CD14-positive monocyte (primary cell): ENCODE results near the gene TTC33. TPM values are rescaled to one million over a fixed set of nuclear protein-coding genes. Genes with fewer than 3 reads are reported as not detected.
A peak's percentile ranks its signal among the peaks of the same experiment; 100 is the strongest.

Experiments used
- DNase-seq, 3 donors: peaks; one replicate each; pipeline ENCODE4 v3.0.0-alpha.2; 2011 to 2022
- H2AFZ ChIP-seq: 2 replicates; pipeline ENCODE4 v1.6.0; 2012; ENCODE audit warnings: mild to moderate bottlenecking, low read depth, low read length, inconsistent platforms; ENCODE audit not compliant: insufficient read depth, poor library complexity, severe bottlenecking
- H3K27ac ChIP-seq, 2 donors: 1 replicate in 1 of 2; 2 replicates in 1 of 2; pipeline ENCODE4 v1.5.1; 2012 to 2013; ENCODE audit warnings: low read length in 2 of 2, control low read depth in 1 of 2, inconsistent platforms in 1 of 2, low read depth in 1 of 2, mild to moderate bottlenecking in 1 of 2
- H3K27me3 ChIP-seq, 2 donors: one replicate each; pipeline versions ENCODE4 v1.6.0 to v1.6.1; 2011 to 2013; ENCODE audit warnings: low read length in 2 of 2; ENCODE audit not compliant: control insufficient read depth in 2 of 2, insufficient read depth in 2 of 2
- H3K36me3 ChIP-seq, 2 donors: replicated peaks in 1 of 2; 1 replicate in 1 of 2; 2 replicates in 1 of 2; pipeline versions ENCODE4 v1.5.1 to v1.6.1; 2012 to 2013; ENCODE audit warnings: low read length in 2 of 2, control low read depth in 1 of 2, inconsistent platforms in 1 of 2, mild to moderate bottlenecking in 1 of 2; ENCODE audit not compliant: insufficient read depth in 2 of 2, control insufficient read depth in 1 of 2
- H3K4me1 ChIP-seq, 2 donors: 1 replicate in 1 of 2; 2 replicates in 1 of 2; pipeline versions ENCODE4 v1.5.1 to v1.6.1; 2012 to 2013; ENCODE audit warnings: low read length in 2 of 2, control low read depth in 1 of 2, inconsistent platforms in 1 of 2, mild to moderate bottlenecking in 1 of 2, moderate library complexity in 1 of 2; ENCODE audit not compliant: insufficient read depth in 2 of 2, control insufficient read depth in 1 of 2
- H3K4me2 ChIP-seq: replicated peaks from 2 replicates; pipeline ENCODE3; 2012; ENCODE audit warnings: low read length, moderate library complexity, mild to moderate bottlenecking; ENCODE audit not compliant: poor library complexity, severe bottlenecking; ENCODE audit errors: extremely low read depth
- H3K4me3 ChIP-seq, 3 experiments: fragments of 200-600 bp in 1 of 3; sonication (generic) in 1 of 3; replicated peaks in 1 of 3; 1 replicate in 2 of 3; 2 replicates in 1 of 3; pipeline ENCODE4 v1.5.1; 2011 to 2013; ENCODE audit warnings: low read length in 3 of 3, mild to moderate bottlenecking in 3 of 3, control low read depth in 2 of 3, low read depth in 2 of 3, inconsistent platforms in 1 of 3, moderate library complexity in 1 of 3
- H3K79me2 ChIP-seq: 2 replicates; pipeline ENCODE4 v1.6.0; 2012; ENCODE audit warnings: mild to moderate bottlenecking, control low read depth, inconsistent platforms, low read length, moderate library complexity; ENCODE audit not compliant: insufficient read depth
- H3K9ac ChIP-seq: 2 replicates; pipeline ENCODE4 v1.6.0; 2017; ENCODE audit warnings: low read length, mild to moderate bottlenecking; ENCODE audit not compliant: insufficient read depth, poor library complexity, severe bottlenecking
- H3K9me3 ChIP-seq, 2 donors: replicated peaks in 1 of 2; 1 replicate in 1 of 2; 2 replicates in 1 of 2; pipeline versions ENCODE4 v1.5.1 to v1.6.1; 2012 to 2013; ENCODE audit warnings: low read length in 2 of 2, control low read depth in 1 of 2; ENCODE audit not compliant: control insufficient read depth in 1 of 2, insufficient read depth in 1 of 2
- H4K20me1 ChIP-seq: 2 replicates; pipeline ENCODE4 v1.6.0; 2012; ENCODE audit warnings: mild to moderate bottlenecking, low read length, control low read depth, moderate library complexity; ENCODE audit not compliant: insufficient read depth
- H3K27ac Mint-ChIP-seq, 7 donors: one replicate each; pipeline ENCODE4 v1.8.0; 2020; ENCODE audit warnings: mild to moderate bottlenecking in 7 of 7, mixed read lengths in 7 of 7, moderate library complexity in 6 of 7, inconsistent platforms in 2 of 7
- H3K27me3 Mint-ChIP-seq, 3 donors: one replicate each; pipeline ENCODE4 v1.8.0; 2021 to 2022; ENCODE audit warnings: low read depth in 3 of 3, mild to moderate bottlenecking in 3 of 3, mixed read lengths in 3 of 3, moderate library complexity in 3 of 3, inconsistent platforms in 1 of 3
- H3K36me3 Mint-ChIP-seq, 2 donors: one replicate each; pipeline ENCODE4 v1.8.0; 2020; ENCODE audit warnings: mixed read lengths in 2 of 2, inconsistent platforms in 1 of 2, mild to moderate bottlenecking in 1 of 2
- H3K4me1 Mint-ChIP-seq: one replicate; pipeline ENCODE4 v1.8.0; 2020; ENCODE audit warnings: mild to moderate bottlenecking, mixed read lengths
- H3K4me3 Mint-ChIP-seq, 2 donors: one replicate each; pipeline ENCODE4 v1.8.0; 2020; ENCODE audit warnings: mild to moderate bottlenecking in 2 of 2, mixed read lengths in 2 of 2, moderate library complexity in 1 of 2
- H3K9me3 Mint-ChIP-seq, 7 donors: one replicate each; pipeline ENCODE4 v1.8.0; 2020 to 2022; ENCODE audit warnings: mixed read lengths in 7 of 7, mild to moderate bottlenecking in 6 of 7, moderate library complexity in 6 of 7, inconsistent platforms in 2 of 7
- WGBS: methylation state at CpG from one replicate; pipeline ENCODE4 v1.1.5; 2013; ENCODE audit warnings: missing lambda C conversion rate; ENCODE audit not compliant: insufficient coverage; 5-methylcytosine and 5-hydroxymethylcytosine counted together
- intact Hi-C, 2 donors: fragments of 100-400 bp; cut with micrococcal nuclease; formaldehyde crosslinking; loops; one replicate each; pipeline versions ENCODE4 v1.15.0 to v1.15.1; 2023
- polyA plus RNA-seq, 3 donors: library from polyadenylated mRNA; depleted of rRNA in 1 of 3; unstranded in 2 of 3; stranded (reverse) in 1 of 3; fragments of 300-500 nt in 2 of 3; fragments of >200 nt in 1 of 3; fragmentation: Illumina TruSeq in 2 of 3; gene quantifications; 1 replicate in 2 of 3; 2 replicates in 1 of 3; pipeline ENCODE4 v1.2.3, GENCODE V29; 2012 to 2021
- TF ChIP-seq, protein P1 (sequence below): fragments of 200-600 bp; IDR thresholded peaks from one replicate; pipeline ENCODE4 v1.8.0; 2022; ENCODE audit warnings: antibody characterized with exemption, mild to moderate bottlenecking

The TTC33 gene
- polyA plus RNA-seq, 3 donors: 1.5 to 11.7 (median 9.4) TPM

DNA sequence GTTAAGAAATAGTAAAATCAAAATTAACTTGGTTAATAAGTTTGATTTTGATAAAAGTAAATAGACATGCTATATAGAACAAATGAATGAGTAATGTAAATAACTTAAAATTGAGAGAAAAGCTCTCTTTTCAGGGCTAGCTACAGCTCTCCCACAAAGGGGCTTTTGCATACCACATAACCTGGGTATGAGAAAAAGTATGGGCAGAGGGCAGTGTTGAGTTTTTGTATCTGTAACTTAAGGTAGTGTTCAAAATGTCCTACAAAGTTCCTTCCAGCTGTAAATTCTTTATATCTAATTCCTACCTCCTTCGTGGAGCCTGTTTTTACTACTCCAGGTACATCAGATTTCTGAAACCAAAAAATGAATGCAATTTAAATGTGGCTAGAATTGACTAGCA, 18.9 kb upstream of the TTC33 start:
- H3K4me3 Mint-ChIP-seq: no peak overlapping the region
- DNase-seq: no peak
- H3K9me3 Mint-ChIP-seq: no peaks in the 10 kb centered on the region
- no peak overlapping the region for H3K9ac ChIP-seq
- H3K79me2 ChIP-seq: peaks cover 25% of the 10 kb centered on the region
- no CpG with 5 or more reads among the region's 1 CpG for WGBS
- H3K27ac ChIP-seq: no peak overlapping the region
- no peaks in the 10 kb centered on the region for H3K9me3 ChIP-seq
- peaks cover 34% of the 10 kb centered on the region for H4K20me1 ChIP-seq
- H3K36me3 Mint-ChIP-seq: peaks cover 44 to 71% of the 10 kb centered on the region in 2 donors
- H3K4me2 ChIP-seq: no peak overlapping the region
- TF ChIP-seq, protein P1, sequence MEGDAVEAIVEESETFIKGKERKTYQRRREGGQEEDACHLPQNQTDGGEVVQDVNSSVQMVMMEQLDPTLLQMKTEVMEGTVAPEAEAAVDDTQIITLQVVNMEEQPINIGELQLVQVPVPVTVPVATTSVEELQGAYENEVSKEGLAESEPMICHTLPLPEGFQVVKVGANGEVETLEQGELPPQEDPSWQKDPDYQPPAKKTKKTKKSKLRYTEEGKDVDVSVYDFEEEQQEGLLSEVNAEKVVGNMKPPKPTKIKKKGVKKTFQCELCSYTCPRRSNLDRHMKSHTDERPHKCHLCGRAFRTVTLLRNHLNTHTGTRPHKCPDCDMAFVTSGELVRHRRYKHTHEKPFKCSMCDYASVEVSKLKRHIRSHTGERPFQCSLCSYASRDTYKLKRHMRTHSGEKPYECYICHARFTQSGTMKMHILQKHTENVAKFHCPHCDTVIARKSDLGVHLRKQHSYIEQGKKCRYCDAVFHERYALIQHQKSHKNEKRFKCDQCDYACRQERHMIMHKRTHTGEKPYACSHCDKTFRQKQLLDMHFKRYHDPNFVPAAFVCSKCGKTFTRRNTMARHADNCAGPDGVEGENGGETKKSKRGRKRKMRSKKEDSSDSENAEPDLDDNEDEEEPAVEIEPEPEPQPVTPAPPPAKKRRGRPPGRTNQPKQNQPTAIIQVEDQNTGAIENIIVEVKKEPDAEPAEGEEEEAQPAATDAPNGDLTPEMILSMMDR: no peak
- H3K4me3 ChIP-seq: no peak overlapping the region
- peak overlapping the region in 1 of 7 donors; percentile 26 for H3K27ac Mint-ChIP-seq
- H3K27me3 ChIP-seq: no peaks in the 10 kb centered on the region
- peaks cover 57 to 70% of the 10 kb centered on the region in 2 donors for H3K36me3 ChIP-seq
- H2AFZ ChIP-seq: no peak overlapping the region
- H3K4me1 ChIP-seq: no peaks in the 10 kb centered on the region
- intact Hi-C loops: no loop called here
- H3K4me1 Mint-ChIP-seq: peaks cover 15% of the 10 kb centered on the region
- peaks cover 0 to 1% (median 0%) of the 10 kb centered on the region in 3 donors for H3K27me3 Mint-ChIP-seq

DNA sequence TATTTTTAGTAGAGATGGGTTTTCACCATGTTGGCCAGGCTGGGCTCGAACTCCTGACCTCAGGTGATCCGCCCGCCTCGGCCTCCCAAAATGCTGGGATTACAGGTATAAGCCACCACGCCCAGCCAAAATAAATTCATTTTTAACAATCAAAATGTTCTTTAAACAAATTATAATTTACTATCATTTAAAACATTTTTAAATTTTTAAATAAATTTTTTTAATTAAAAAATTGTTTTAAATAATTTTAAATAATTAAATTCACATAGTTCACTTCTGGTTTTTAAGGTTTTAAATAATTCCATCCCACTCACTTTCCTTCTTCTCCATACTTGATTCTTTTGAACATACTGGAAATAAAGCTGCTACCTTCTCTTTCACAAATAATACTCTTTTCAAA, 15.0 kb upstream of the TTC33 start:
- Histone ChIP-seq H3K79me2 (no peaks in the 10 kb centered on the region), H2AFZ (no peak overlapping the region), H3K9ac (no peak overlapping the region), H3K36me3 (peaks cover 74 to 93% of the 10 kb centered on the region in 2 donors), H4K20me1 (peaks cover 4% of the 10 kb centered on the region), H3K4me2 (no peak overlapping the region), H3K27ac (no peak overlapping the region), H3K27me3 (no peaks in the 10 kb centered on the region), H3K4me3 (no peak overlapping the region), H3K9me3 (no peaks in the 10 kb centered on the region), H3K4me1 (no peaks in the 10 kb centered on the region)
- Mint-ChIP-seq H3K9me3 (no peaks in the 10 kb centered on the region), H3K4me1 (peaks cover 3% of the 10 kb centered on the region), H3K36me3 (peaks cover 63 to 82% of the 10 kb centered on the region in 2 donors), H3K4me3 (no peak overlapping the region), H3K27me3 (peaks cover 0 to 1% (median 0%) of the 10 kb centered on the region in 3 donors), H3K27ac (no peak overlapping the region)
- WGBS: no CpG with 5 or more reads among the region's 5 CpGs
- intact Hi-C loops: no loop called here
- no peak for DNase-seq
- TF ChIP-seq, protein P1: no peak
